Testis (tissue), 3 donors: ENCODE results near the gene ZBTB47. TPM values are rescaled to one million over a fixed set of nuclear protein-coding genes. Genes with fewer than 3 reads are reported as not detected.

ENCODE experiments used
- DNase-seq: peaks from one replicate; pipeline ENCODE4 v3.0.0-alpha.2; 2019
- H3K27ac ChIP-seq, 2 donors: fragments of 200-600 bp; sonication (generic); one replicate each; pipeline ENCODE4 v1.5.1; 2019
- H3K27me3 ChIP-seq: fragments of 200-600 bp; sonication (generic); one replicate; pipeline ENCODE4 v1.5.1; 2019
- H3K36me3 ChIP-seq: fragments of 200-600 bp; sonication (generic); one replicate; pipeline ENCODE4 v1.5.1; 2017; ENCODE audit warnings: low read depth; ENCODE audit errors: missing control alignments
- H3K4me1 ChIP-seq: fragments of 200-600 bp; sonication (generic); one replicate; pipeline ENCODE4 v1.5.1; 2019
- H3K4me3 ChIP-seq, 2 donors: fragments of 200-600 bp; sonication (generic); one replicate each; pipeline ENCODE4 v1.5.1; 2017 to 2019
- H3K9me3 ChIP-seq: fragments of 200-600 bp; sonication (generic); one replicate; pipeline ENCODE4 v1.5.1; 2017
- POLR2A ChIP-seq: fragments of 450-650 bp; IDR thresholded peaks from one replicate; pipeline ENCODE4 v1.6.1; 2017; ENCODE audit warnings: antibody characterized with exemption, mild to moderate bottlenecking, moderate library complexity
- WGBS, 2 donors: methylation state at CpG; one replicate each; pipeline ENCODE4 v1.1.5; 2018; 5-methylcytosine and 5-hydroxymethylcytosine counted together
- intact Hi-C: fragments of 100-400 bp; cut with DNase I; formaldehyde crosslinking; loops from one replicate; pipeline ENCODE4 v1.15.1; 2023; ENCODE audit warnings: low total_unique reads
- polyA plus RNA-seq: library from polyadenylated mRNA; stranded (reverse); fragments of 350-450 nt; fragmentation: Illumina TruSeq; extraction: RNeasy Lipid Tissue Mini Kit (QIAGEN cat#74804); gene quantifications from one replicate; pipeline ENCODE4 v1.2.3, GENCODE V29; 2014; ENCODE audit warnings: low read depth, low replicate concordance; ENCODE audit not compliant: insufficient read depth
- total RNA-seq, 2 donors: library from RNA; depleted of rRNA; stranded (reverse); fragments of >200 nt; gene quantifications; one replicate each; pipeline ENCODE4 v1.2.3, GENCODE V29; 2016
- TF ChIP-seq, protein P1 (sequence below), 3 experiments: fragments of 450-650 bp in 2 of 3; fragments of 200-600 bp in 1 of 3; sonication (generic) in 1 of 3; IDR thresholded peaks; one replicate each; pipeline ENCODE4 v1.5.1; 2016 to 2019; ENCODE audit warnings: antibody characterized with exemption in 3 of 3, mild to moderate bottlenecking in 2 of 3, moderate library complexity in 1 of 3

The ZBTB47 gene
- total and polyA plus RNA-seq, 3 donors from 2014 or later, result 16.7 to 22.8 (median 18.1) TPM

DNA sequence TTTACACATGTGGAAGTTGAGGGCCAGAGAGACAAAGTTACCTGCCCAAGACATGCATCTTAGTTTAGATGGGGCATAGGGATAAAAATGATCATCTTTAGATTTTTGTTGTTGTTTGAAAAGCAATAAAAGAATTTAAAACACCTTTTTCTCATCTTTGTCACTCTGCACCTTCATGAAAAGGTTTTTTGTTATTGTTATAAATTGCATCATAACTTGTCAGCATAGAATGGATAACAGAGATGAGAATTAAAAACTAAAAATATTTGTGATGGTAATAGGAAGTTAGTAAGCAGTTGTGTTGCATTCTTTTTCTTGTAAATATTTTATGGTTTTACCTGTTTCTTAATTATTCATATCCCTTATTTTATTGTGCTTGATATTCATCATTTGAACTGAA lies 13.4 kb upstream of the ZBTB47 start:
- Histone ChIP-seq H3K9me3 (no peaks in the 10 kb centered on the region), H3K27ac (no peak overlapping the region), H3K36me3 (no peaks in the 10 kb centered on the region), H3K4me3 (no peak overlapping the region), H3K4me1 (no peaks in the 10 kb centered on the region), H3K27me3 (no peaks in the 10 kb centered on the region)
- intact Hi-C loops, result no loop called here
- no peak for DNase-seq
- TF ChIP-seq, protein P1, sequence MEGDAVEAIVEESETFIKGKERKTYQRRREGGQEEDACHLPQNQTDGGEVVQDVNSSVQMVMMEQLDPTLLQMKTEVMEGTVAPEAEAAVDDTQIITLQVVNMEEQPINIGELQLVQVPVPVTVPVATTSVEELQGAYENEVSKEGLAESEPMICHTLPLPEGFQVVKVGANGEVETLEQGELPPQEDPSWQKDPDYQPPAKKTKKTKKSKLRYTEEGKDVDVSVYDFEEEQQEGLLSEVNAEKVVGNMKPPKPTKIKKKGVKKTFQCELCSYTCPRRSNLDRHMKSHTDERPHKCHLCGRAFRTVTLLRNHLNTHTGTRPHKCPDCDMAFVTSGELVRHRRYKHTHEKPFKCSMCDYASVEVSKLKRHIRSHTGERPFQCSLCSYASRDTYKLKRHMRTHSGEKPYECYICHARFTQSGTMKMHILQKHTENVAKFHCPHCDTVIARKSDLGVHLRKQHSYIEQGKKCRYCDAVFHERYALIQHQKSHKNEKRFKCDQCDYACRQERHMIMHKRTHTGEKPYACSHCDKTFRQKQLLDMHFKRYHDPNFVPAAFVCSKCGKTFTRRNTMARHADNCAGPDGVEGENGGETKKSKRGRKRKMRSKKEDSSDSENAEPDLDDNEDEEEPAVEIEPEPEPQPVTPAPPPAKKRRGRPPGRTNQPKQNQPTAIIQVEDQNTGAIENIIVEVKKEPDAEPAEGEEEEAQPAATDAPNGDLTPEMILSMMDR (IDR thresholded peaks at IDR 0.05), result no peak
- no peak for TF ChIP-seq POLR2A

- WGBS, 2 donors, result 92 to 96% methylated on average over 6 of the region's 6 CpGs
- Histone ChIP-seq H3K4me1 (no peaks in the 10 kb centered on the region), H3K9me3 (no peaks in the 10 kb centered on the region), H3K27ac (no peak overlapping the region), H3K36me3 (no peaks in the 10 kb centered on the region), H3K27me3 (no peaks in the 10 kb centered on the region), H3K4me3 (no peak overlapping the region)
- no peak for DNase-seq
- TF ChIP-seq, protein P1 (IDR thresholded peaks at IDR 0.05), result no peak
- no peak for TF ChIP-seq POLR2A
- intact Hi-C loops, result no loop called here
Measured at GRCh38 chr3:42640771-42641370, 12.6 kb upstream of the ZBTB47 start.

GRCh38 chr3:42647821-42648459 lies 5.6 kb upstream of the ZBTB47 start:
- TF ChIP-seq POLR2A, result no peak
- TF ChIP-seq, protein P1 (IDR thresholded peaks at IDR 0.05), result no peak
- Histone ChIP-seq H3K27me3 (no peaks in the 10 kb centered on the region), H3K36me3 (no peaks in the 10 kb centered on the region), H3K9me3 (no peaks in the 10 kb centered on the region), H3K4me1 (peaks cover 11% of the 10 kb centered on the region), H3K27ac (no peak overlapping the region), H3K4me3 (no peak overlapping the region)
- DNase-seq, result no peak
- intact Hi-C loops, result no loop called here
- WGBS, 2 donors, result 76 to 83% methylated on average over 5 of the region's 5 CpGs

GRCh38 chr3:42649006-42649405 lies 4.5 kb upstream of the ZBTB47 start:
- no peak overlapping the region for H3K27ac ChIP-seq
- no peak overlapping the region for H3K4me3 ChIP-seq
- H3K27me3 ChIP-seq, result no peaks in the 10 kb centered on the region
- no peak for TF ChIP-seq POLR2A
- TF ChIP-seq, protein P1 (IDR thresholded peaks at IDR 0.05), result no peak
- 61 to 74% methylated on average over 2 of the region's 2 CpGs for WGBS, 2 donors
- H3K9me3 ChIP-seq, result no peaks in the 10 kb centered on the region
- no peak for DNase-seq
- H3K36me3 ChIP-seq, result no peaks in the 10 kb centered on the region
- intact Hi-C loops, result no loop called here
- peaks cover 15% of the 10 kb centered on the region for H3K4me1 ChIP-seq

- Histone ChIP-seq H3K9me3 (no peaks in the 10 kb centered on the region), H3K4me1 (peaks cover 15% of the 10 kb centered on the region), H3K27ac (no peak overlapping the region), H3K27me3 (no peaks in the 10 kb centered on the region), H3K36me3 (no peaks in the 10 kb centered on the region), H3K4me3 (no peak overlapping the region)
- TF ChIP-seq, protein P1 (IDR thresholded peaks at IDR 0.05), result no peak
- no peak for TF ChIP-seq POLR2A
- 85 to 86% methylated on average over 3 to 4 of the region's 4 CpGs for WGBS, 2 donors
- no peak for DNase-seq
- intact Hi-C loops, result loop anchor here (10.0 kb wide), 1 partner anchor 55 kb away; the partner anchor contains the start of gene SS18L2
Measured at GRCh38 chr3:42649783-42650182, 3.7 kb upstream of the ZBTB47 start.
